Jurkat, Clone E6-1 (cell line): ENCODE data around the gene RGPD8.

ENCODE experiments used
- DNase-seq: peaks from one replicate; pipeline ENCODE4 v3.0.0-alpha.2; 2011; ENCODE audit warnings: low read depth, low spot score
- H3K4me3 ChIP-seq: 2 replicates; pipeline ENCODE4 v1.5.1; 2011; ENCODE audit warnings: mild to moderate bottlenecking, low read length, control low read depth, moderate library complexity

The RGPD8 gene

GRCh38 chr2:112342067-112342550 is 91.3 kb downstream of the RGPD8 start:
- DNase-seq = no peak
- H3K4me3 ChIP-seq = no peak overlapping the region

DNA sequence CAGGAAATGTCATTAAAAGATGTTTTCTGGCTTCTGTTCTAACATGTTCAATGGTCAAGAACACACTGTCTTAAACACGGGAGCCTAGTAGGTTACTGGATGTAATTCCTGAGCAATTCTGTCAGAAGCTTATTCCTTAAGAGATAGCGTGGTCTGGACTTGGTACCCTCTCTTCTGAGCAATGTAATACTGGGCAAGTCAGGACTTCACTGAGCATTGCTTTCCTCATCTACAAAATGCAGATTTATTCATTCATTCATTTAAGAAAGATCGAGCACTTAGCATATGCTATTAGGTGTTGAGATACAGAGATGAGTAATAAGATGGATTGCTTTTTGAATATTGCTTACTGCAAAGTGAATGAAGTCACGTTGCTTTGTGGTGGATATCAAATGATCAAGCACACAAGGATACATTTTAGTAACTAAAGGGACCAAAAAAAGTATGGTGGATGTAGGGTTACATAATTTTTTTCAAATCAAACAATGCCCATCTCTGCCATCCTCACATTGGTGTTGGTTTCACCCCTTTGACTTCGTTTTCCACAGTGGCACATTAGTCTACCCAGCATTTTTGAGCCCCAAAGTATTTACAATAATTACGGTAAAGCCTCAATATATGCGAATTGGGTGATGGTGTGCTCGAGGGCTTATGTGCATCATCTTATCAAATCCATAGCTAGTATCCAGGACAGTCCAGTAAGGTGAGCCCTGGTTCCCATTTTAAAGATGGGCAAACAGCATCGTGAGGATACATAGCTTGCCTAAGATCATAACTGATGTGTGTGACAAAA is 92.8 kb downstream of the RGPD8 start:
- H3K4me3 ChIP-seq = no peak overlapping the region
- no peak for DNase-seq

GRCh38 chr2:112339986-112340385 is 93.5 kb downstream of the RGPD8 start:
- DNase-seq = no peak

GRCh38 chr2:112335600-112335999 is 97.8 kb downstream of the RGPD8 start:
- DNase-seq = no peak

More at GRCh38 chr2:112339986-112340385, 93.5 kb downstream of the RGPD8 start:
- no peak overlapping the region for H3K4me3 ChIP-seq

DNA sequence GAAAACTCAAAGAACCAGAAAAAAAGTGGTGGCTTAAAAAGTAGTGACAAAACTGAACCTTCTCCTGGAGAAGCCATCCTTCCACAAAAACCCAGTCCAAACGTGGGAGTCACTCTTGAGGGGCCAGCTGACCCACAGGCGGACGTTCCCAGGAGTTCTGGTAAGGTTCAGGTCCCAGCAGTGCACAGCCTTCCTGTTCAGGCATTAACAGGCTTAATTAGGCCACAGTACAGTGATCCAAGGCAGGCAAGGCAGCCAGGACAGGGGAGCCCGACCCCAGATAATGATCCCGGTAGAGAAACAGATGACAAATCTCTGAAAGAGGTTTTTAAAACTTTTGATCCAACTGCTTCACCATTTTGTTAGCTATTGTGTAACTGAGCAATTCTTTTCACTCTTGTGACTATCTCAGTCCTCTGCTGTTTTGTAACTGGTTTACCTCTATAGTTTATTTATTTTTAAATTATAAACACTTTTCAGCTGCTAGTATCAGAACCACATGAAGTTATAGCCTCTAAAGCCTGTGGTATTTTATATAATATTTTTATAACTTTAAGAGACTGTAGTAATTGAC is 101.2 kb downstream of the RGPD8 start:
- no peak overlapping the region for H3K4me3 ChIP-seq
- DNase-seq = no peak

More at GRCh38 chr2:112335600-112335999, 97.8 kb downstream of the RGPD8 start:
- H3K4me3 ChIP-seq = no peak overlapping the region

- DNase-seq = no peak
Observed at GRCh38 chr2:112322919-112323318, 110.5 kb downstream of the RGPD8 start.

GRCh38 chr2:112321375-112322320 is 111.8 kb downstream of the RGPD8 start:
- no peak for DNase-seq
- H3K4me3 ChIP-seq = no peak overlapping the region

More at GRCh38 chr2:112322919-112323318, 110.5 kb downstream of the RGPD8 start:
- no peak overlapping the region for H3K4me3 ChIP-seq
